ENCODE data around the gene PLA2G4A.

The PLA2G4A gene

GRCh38 chr1:187032316-187032981, 203.7 kb downstream of the PLA2G4A start:
- no peak for DNase-seq

- peak; percentile 13 to 22 for DNase-seq
Measured at GRCh38 chr1:187032982-187033692, 204.4 kb downstream of the PLA2G4A start.

GRCh38 chr1:187033693-187034390, 205.1 kb downstream of the PLA2G4A start:
- no peak for DNase-seq

- DNase-seq: no peak
Measured at GRCh38 chr1:187034501-187034900, 205.8 kb downstream of the PLA2G4A start.

- DNase-seq: no peak
Measured at GRCh38 chr1:187037973-187038553, 209.3 kb downstream of the PLA2G4A start.

Measured in inflammatory macrophage (primary cell).